KBM-7 (cell line): ENCODE measurements around the gene AFF3.

Experiments used
- DNase-seq: peaks from one replicate; pipeline ENCODE4 v3.0.0-alpha.2; 2015
- in situ Hi-C: fragments of 300-500 bp; cut with MboI; formaldehyde crosslinking; loops from 2 replicates; pipeline ENCODE4 v1.14.3; 2020; ENCODE audit warnings: low sequenced_read_pairs, low pct_unique_long_range_greater_than_20kb, mixed read lengths

Gene AFF3

GRCh38 chr2:99988599-99988998 lies 153.8 kb downstream of the AFF3 start:
- DNase-seq, result no peak
- in situ Hi-C loops, result no loop called here

- no peak for DNase-seq
- in situ Hi-C loops, result no loop called here
Measured at GRCh38 chr2:99987160-99987559, 155.2 kb downstream of the AFF3 start.

DNA sequence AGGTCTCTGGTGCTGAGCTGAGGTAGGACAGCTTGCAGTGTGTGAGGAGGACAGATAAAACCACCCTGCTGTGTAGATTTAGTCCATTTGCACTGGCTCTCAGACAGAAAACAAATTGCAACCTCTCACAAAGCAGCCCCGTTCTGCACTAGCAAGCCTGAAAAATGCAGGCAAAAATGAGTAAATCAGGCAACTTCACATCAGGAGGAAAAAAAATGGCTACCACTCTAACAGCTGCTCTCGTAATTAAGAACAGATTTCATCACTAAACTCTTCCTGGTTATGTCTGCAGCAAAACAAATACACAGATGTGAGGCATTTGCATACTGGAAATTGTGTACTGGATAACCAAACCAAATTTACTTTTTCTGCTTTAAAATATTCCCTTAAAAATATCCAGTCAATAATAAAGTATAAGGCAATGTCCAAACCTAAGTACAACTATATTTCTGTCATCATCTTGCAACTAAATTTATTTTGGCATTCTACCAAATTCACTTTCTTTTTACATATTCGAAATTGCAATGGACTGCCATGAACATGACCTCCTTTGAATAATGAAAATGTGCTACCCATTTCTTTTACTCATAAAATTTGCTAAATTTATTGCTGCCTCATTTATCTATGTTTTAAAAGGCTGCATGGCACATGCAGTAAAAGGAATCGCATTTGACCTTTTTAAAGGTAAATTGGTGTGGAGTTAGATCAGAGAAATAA lies 157.4 kb downstream of the AFF3 start:
- DNase-seq, result no peak
- in situ Hi-C loops, result no loop called here

DNA sequence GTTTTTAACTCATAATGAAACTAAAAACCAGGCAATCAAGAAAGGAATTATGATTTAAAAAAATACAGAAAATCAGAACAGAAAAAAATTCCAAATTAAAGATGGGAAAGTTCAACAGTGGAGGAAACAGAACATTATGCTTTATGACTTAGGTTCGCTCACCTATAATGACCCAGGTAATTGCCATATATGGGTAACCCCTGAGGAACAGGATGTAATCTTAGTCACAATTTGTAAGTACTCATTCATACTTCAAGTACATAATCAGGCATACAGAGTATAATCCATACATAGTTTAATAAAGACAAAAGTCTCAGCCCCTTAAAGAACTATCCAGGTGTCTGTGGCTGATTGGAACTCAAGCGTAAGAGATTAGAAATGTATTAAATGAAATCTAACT lies 159.6 kb downstream of the AFF3 start:
- in situ Hi-C loops, result no loop called here
- DNase-seq, result no peak

- in situ Hi-C loops, result no loop called here
- DNase-seq, result no peak
Measured at GRCh38 chr2:99981840-99982239, 160.6 kb downstream of the AFF3 start.

- in situ Hi-C loops, result no loop called here
- no peak for DNase-seq
Measured at GRCh38 chr2:99980176-99980575, 162.2 kb downstream of the AFF3 start.

DNA sequence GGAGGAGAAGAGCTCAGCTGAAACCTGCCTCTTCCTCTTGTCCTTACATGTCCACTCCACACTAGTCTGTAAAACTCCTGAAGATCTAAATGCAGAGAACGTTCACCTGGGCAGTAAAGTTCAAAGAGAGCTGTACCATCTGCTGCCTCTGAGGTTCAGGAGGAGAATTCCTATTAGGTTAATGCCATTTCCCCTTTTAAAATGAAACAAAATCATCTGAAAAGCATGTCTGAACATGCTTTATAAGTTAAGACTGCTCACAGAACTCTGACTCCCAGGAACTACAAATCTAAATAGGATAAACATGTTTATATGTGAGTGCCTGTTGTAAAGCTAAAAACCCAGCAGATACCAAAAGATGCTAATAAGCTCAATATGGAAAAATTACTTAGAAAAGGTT lies 164.4 kb downstream of the AFF3 start:
- in situ Hi-C loops, result no loop called here
- peak; percentile 0 for DNase-seq

DNA sequence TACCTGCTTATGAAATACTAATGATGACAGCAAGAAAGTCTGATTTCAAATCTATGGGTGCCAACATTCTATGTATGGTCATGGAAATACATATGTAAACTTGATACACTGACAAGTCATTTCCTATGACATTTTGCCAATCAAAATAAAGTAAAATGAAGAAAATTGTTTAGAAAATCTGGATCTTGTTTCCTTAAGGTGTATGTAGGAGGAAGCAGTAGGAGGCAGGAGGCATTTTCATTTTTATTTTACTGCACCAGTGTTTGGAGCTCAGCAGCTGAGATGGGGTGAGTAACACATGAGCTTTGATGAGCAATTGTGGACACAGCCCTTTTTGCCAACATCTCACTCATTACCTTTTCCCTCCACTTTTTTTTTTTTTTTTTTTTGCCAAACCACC lies 167.0 kb downstream of the AFF3 start:
- DNase-seq, result no peak
- in situ Hi-C loops, result no loop called here

- no peak for DNase-seq
Measured at GRCh38 chr2:99974682-99975375, 167.6 kb downstream of the AFF3 start.

GRCh38 chr2:99974275-99974674 lies 168.1 kb downstream of the AFF3 start:
- no peak for DNase-seq
- in situ Hi-C loops, result no loop called here

More at GRCh38 chr2:99974682-99975375, 167.6 kb downstream of the AFF3 start:
- in situ Hi-C loops, result no loop called here

- in situ Hi-C loops, result no loop called here
- DNase-seq, result no peak
Measured at GRCh38 chr2:99971326-99971900, 171.0 kb downstream of the AFF3 start.

DNA sequence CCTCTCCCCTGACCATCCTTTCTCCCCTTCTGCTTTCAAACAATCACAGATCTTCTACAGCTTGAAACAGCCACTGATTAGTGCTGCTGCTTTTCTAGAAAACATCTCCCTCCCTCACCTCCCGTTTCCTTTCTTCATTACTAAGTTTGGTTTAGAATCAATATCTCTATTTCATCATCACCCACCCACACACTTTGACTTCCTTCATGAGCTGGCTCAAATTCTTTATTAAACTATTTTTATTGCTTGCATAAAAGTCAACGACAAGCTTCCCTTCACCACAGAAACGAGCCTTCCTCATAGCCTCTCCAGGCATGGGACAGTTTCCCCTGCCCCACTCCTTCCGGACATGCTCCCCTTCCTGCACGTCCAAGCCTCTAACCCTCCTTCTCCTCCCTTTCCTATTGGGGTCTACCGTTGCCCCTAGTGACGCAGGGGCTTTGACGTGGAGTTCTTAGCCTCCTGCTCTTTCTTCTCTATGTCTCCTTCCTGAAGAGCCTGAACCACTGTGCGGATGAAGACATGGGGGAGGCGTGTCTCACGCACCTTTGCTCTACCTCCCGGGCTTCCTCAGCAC lies 172.0 kb downstream of the AFF3 start:
- no peak for DNase-seq
- in situ Hi-C loops, result no loop called here

DNA sequence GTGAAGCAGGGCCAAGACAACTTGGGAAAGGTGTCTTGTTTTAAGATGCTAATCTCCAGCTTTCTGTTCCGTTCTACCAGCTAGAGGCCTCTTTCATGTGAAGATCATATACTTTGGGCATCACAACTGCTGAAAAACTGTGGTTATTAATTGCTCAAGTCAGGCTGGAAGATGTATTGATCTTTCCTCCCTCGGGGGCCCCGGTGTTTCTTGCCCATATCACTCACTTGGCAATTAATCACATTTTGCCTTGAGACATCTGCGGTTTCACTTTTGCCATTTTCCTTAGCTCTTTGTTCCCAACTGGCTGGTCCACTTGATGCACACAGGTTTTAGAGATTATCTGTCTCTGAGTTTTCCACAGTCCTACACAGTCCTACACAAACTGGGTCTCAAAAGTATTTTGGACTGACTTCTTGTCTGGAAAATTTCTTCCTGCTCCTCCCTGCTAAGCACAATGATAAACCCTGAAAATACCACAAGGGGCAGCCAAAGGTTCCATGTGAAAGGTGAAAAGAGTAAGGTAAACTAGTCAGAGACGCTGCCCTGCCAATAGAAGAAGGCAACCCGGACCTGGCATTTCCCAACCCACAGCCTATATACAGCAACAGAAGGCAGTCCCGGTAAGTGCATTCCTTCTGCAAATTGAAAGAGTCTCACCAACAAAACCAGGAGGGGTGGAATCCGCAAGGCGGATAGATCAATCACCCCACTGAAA lies 181.0 kb downstream of the AFF3 start:
- in situ Hi-C loops, result no loop called here
- no peak for DNase-seq

DNA sequence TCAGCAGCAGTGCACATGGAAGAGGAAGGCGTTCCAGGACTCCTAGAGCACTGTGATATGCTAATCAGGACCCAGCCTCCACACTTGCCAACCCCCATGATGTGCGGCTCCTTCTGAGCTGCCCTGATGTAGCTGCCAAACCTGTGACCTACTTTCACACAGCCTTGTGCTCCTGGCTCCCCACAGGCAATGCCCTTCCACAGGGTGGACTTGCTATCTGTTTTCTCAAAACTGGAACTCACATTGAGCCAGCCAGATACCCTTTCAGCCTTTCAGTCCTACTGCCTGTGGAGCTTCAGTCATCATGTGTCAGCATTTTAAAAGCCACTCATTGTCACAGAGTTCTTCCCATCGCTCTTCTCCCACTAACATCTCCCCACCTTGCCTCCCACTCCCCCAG lies 181.6 kb downstream of the AFF3 start:
- no peak for DNase-seq
- in situ Hi-C loops, result no loop called here

- DNase-seq, result no peak
- in situ Hi-C loops, result no loop called here
Measured at GRCh38 chr2:99960291-99960690, 182.1 kb downstream of the AFF3 start.

DNA sequence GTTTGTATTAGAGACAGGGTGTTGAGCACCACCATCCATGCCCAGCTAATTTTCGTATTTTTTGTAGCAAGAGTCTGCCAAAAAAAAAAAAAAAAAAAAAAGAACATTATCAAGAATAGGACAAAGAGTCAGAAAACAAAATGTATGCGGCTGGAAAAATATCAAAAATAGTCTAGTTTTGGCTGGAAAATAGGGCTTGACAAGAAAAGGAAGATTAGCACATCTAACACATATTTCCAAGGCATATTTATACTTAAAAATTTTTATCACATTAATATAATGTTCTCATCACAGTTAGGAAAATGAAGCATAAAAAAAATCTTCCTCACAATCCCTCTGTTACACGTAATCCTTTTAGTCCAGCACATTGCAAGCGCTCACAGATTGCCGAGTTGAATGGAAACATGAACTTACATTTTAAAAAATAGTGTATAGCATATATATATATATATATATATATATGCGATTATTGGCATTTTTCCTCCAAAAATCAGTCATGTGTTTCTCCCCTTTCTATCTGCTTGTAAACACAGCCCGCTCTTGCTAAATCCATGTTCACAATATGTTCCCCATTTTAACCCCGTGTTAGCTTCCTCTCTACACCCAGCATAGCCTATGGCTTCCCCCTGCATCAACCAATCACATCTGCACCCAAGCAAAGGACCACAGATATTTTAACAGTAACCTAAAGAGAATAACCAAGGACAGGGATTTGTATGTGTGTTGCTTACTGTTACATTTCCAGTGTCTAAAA lies 183.0 kb downstream of the AFF3 start:
- in situ Hi-C loops, result no loop called here
- no peak for DNase-seq

GRCh38 chr2:99957332-99958133 lies 184.9 kb downstream of the AFF3 start:
- no peak for DNase-seq
- in situ Hi-C loops, result no loop called here
